Measurements from ENCODE around the gene WWOX.

The WWOX gene

DNA sequence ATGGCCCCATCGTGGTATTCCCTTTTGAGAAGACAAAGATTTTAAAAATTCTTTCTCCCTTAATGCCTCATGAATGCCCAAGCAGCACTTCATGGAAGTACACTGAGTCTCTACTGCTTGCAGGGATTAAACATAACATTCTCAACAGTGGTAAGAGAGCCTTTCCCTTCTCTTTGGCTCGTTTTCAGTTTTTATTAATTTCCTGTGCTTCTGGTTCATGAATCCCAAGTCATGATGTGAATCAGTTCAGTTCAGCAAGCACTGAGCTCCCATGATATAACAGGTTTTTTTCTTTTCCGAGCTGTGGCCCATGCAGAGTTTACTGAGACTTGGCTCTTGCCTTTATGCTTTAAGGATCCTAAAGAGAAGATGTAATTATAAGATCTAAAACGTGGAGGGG, 175.3 kb downstream of the WWOX start:
- Histone ChIP-seq H3K9me3 (ENCODE audit: control insufficient read depth in 2 of 2, low read length in 2 of 2) (no peaks in the 10 kb centered on the region), H3K36me3 (ENCODE audit: control insufficient read depth in 2 of 2, insufficient read depth in 2 of 2, low read length in 2 of 2) (no peaks in the 10 kb centered on the region), H3K27me3 (ENCODE audit: control insufficient read depth in 2 of 2, insufficient read depth in 2 of 2, low read length in 2 of 2) (no peaks in the 10 kb centered on the region), H3K4me3 (ENCODE audit: low read length in 2 of 2) (no peak overlapping the region), H3K4me1 (ENCODE audit: control insufficient read depth in 2 of 2, insufficient read depth in 2 of 2, low read length in 2 of 2) (no peaks in the 10 kb centered on the region), H3K9ac (ENCODE audit: low read depth in 1 of 2, low read length in 2 of 2) (no peak overlapping the region), H3K27ac (ENCODE audit: low read depth in 2 of 2, low read length in 2 of 2) (no peak overlapping the region)

GRCh38 chr16:78275420-78275819, 176.0 kb downstream of the WWOX start:
- Histone ChIP-seq H3K4me3 (ENCODE audit: low read length in 2 of 2) (no peak overlapping the region), H3K9me3 (ENCODE audit: control insufficient read depth in 2 of 2, low read length in 2 of 2) (no peaks in the 10 kb centered on the region), H3K36me3 (ENCODE audit: control insufficient read depth in 2 of 2, insufficient read depth in 2 of 2, low read length in 2 of 2) (no peaks in the 10 kb centered on the region), H3K27me3 (ENCODE audit: control insufficient read depth in 2 of 2, insufficient read depth in 2 of 2, low read length in 2 of 2) (no peaks in the 10 kb centered on the region), H3K27ac (ENCODE audit: low read depth in 2 of 2, low read length in 2 of 2) (no peak overlapping the region), H3K9ac (ENCODE audit: low read depth in 1 of 2, low read length in 2 of 2) (no peak overlapping the region), H3K4me1 (ENCODE audit: control insufficient read depth in 2 of 2, insufficient read depth in 2 of 2, low read length in 2 of 2) (no peaks in the 10 kb centered on the region)

GRCh38 chr16:78277321-78278055, 178.0 kb downstream of the WWOX start:
- Histone ChIP-seq H3K9ac (ENCODE audit: low read depth in 1 of 2, low read length in 2 of 2) (no peak overlapping the region), H3K27ac (ENCODE audit: low read depth in 2 of 2, low read length in 2 of 2) (no peak overlapping the region)

DNA sequence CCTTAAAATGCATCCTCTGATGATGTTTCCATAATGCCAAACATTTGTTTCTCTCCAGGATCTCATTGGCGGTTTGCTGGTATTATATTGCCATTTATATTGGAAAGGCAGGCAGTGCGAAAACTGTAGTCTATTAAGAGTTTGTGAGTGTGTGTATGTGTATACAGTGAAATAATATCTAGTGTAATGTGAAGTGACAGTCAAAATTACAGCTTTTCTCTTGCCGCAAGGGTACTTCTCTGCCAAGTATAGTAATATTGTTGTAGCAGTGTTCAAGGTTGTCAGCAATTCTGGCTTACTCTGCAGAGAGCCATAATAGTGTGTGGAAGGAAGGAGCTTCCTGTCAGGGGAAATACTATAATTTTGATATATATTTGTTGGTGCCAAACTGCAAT, 178.6 kb downstream of the WWOX start:
- Histone ChIP-seq H3K36me3 (ENCODE audit: control insufficient read depth in 2 of 2, insufficient read depth in 2 of 2, low read length in 2 of 2) (no peaks in the 10 kb centered on the region), H3K9ac (ENCODE audit: low read depth in 1 of 2, low read length in 2 of 2) (no peak overlapping the region), H3K4me3 (ENCODE audit: low read length in 2 of 2) (no peak overlapping the region), H3K4me1 (ENCODE audit: control insufficient read depth in 2 of 2, insufficient read depth in 2 of 2, low read length in 2 of 2) (no peaks in the 10 kb centered on the region), H3K9me3 (ENCODE audit: control insufficient read depth in 2 of 2, low read length in 2 of 2) (no peaks in the 10 kb centered on the region), H3K27ac (ENCODE audit: low read depth in 2 of 2, low read length in 2 of 2) (no peak overlapping the region), H3K27me3 (ENCODE audit: control insufficient read depth in 2 of 2, insufficient read depth in 2 of 2, low read length in 2 of 2) (no peaks in the 10 kb centered on the region)

More at GRCh38 chr16:78277321-78278055, 178.0 kb downstream of the WWOX start:
- no peak overlapping the region for H3K4me3 ChIP-seq (ENCODE audit: low read length in 2 of 2)
- no peaks in the 10 kb centered on the region for H3K36me3 ChIP-seq (ENCODE audit: control insufficient read depth in 2 of 2, insufficient read depth in 2 of 2, low read length in 2 of 2)
- H3K4me1 ChIP-seq (ENCODE audit: control insufficient read depth in 2 of 2, insufficient read depth in 2 of 2, low read length in 2 of 2) = no peaks in the 10 kb centered on the region
- H3K27me3 ChIP-seq (ENCODE audit: control insufficient read depth in 2 of 2, insufficient read depth in 2 of 2, low read length in 2 of 2) = no peaks in the 10 kb centered on the region
- H3K9me3 ChIP-seq (ENCODE audit: control insufficient read depth in 2 of 2, low read length in 2 of 2) = no peaks in the 10 kb centered on the region

DNA sequence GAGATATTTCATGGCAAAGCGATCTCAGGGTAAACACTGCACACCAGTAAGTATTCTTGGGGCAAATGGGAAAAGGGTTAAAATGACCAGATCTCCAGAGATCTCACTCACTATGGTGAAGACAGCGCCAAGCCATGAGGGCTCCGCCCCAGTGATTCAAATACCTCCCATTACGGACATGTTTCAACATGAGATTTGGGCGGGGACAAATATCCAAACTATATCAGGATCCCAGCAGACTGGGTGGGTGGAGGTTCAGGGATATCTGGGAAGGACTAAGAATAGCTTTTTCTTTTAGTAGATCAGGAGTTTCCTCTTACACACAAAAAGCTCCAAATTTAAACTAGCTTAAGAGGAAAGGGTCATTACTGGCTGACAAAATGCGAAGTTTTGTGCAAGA, 181.7 kb downstream of the WWOX start:
- no peak overlapping the region for H3K27ac ChIP-seq (ENCODE audit: low read depth in 2 of 2, low read length in 2 of 2)
- H3K9me3 ChIP-seq (ENCODE audit: control insufficient read depth in 2 of 2, low read length in 2 of 2) = no peaks in the 10 kb centered on the region
- no peaks in the 10 kb centered on the region for H3K4me1 ChIP-seq (ENCODE audit: control insufficient read depth in 2 of 2, insufficient read depth in 2 of 2, low read length in 2 of 2)
- H3K36me3 ChIP-seq (ENCODE audit: control insufficient read depth in 2 of 2, insufficient read depth in 2 of 2, low read length in 2 of 2) = no peaks in the 10 kb centered on the region
- H3K9ac ChIP-seq (ENCODE audit: low read depth in 1 of 2, low read length in 2 of 2) = no peak overlapping the region
- no peak overlapping the region for H3K4me3 ChIP-seq (ENCODE audit: low read length in 2 of 2)
- no peaks in the 10 kb centered on the region for H3K27me3 ChIP-seq (ENCODE audit: control insufficient read depth in 2 of 2, insufficient read depth in 2 of 2, low read length in 2 of 2)

DNA sequence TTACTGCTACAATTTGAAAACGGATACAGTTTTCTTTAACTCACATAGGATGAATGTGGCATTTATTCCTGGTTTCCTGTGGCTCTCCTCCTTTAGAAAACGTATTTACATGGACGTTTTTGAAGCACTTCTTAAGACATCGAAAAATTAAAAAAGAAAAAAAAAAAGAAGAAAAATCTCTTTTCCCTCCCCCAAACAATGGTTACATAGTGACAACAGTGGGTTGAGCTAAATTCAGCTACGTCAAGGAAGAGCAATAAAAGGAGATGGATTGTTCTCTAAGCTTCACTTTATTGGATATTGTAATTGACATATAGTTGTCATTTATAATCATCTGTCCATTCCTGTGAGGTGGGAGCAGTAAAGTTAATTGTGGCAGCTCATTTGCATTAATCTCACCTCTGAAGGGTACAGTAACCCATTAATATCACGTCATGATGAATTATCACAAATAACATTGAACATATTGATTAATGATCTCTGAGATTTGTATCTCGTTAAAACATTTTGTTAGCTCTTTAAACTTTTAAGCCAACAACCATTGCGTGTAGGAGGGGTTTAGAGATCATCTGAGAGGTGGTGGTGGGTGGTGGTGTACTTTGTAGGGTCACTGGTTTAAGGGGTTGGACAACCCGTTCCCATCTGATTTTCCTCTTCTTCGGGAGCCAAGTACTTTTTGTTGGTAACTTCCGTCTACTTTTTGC, 184.2 kb downstream of the WWOX start:
- Histone ChIP-seq H3K27me3 (ENCODE audit: control insufficient read depth in 2 of 2, insufficient read depth in 2 of 2, low read length in 2 of 2) (no peaks in the 10 kb centered on the region), H3K27ac (ENCODE audit: low read depth in 2 of 2, low read length in 2 of 2) (no peak overlapping the region)

GRCh38 chr16:78284326-78284725, 184.9 kb downstream of the WWOX start:
- H3K27ac ChIP-seq (ENCODE audit: low read depth in 2 of 2, low read length in 2 of 2) = no peak overlapping the region
- no peak overlapping the region for H3K4me3 ChIP-seq (ENCODE audit: low read length in 2 of 2)
- no peaks in the 10 kb centered on the region for H3K9me3 ChIP-seq (ENCODE audit: control insufficient read depth in 2 of 2, low read length in 2 of 2)
- no peaks in the 10 kb centered on the region for H3K36me3 ChIP-seq (ENCODE audit: control insufficient read depth in 2 of 2, insufficient read depth in 2 of 2, low read length in 2 of 2)
- no peaks in the 10 kb centered on the region for H3K27me3 ChIP-seq (ENCODE audit: control insufficient read depth in 2 of 2, insufficient read depth in 2 of 2, low read length in 2 of 2)
- H3K9ac ChIP-seq (ENCODE audit: low read depth in 1 of 2, low read length in 2 of 2) = no peak overlapping the region
- H3K4me1 ChIP-seq (ENCODE audit: control insufficient read depth in 2 of 2, insufficient read depth in 2 of 2, low read length in 2 of 2) = no peaks in the 10 kb centered on the region

More for the DNA sequence above, 184.2 kb downstream of the WWOX start:
- H3K9me3 ChIP-seq (ENCODE audit: control insufficient read depth in 2 of 2, low read length in 2 of 2) = no peaks in the 10 kb centered on the region
- H3K4me1 ChIP-seq (ENCODE audit: control insufficient read depth in 2 of 2, insufficient read depth in 2 of 2, low read length in 2 of 2) = no peaks in the 10 kb centered on the region
- no peak overlapping the region for H3K4me3 ChIP-seq (ENCODE audit: low read length in 2 of 2)
- H3K36me3 ChIP-seq (ENCODE audit: control insufficient read depth in 2 of 2, insufficient read depth in 2 of 2, low read length in 2 of 2) = no peaks in the 10 kb centered on the region
- H3K9ac ChIP-seq (ENCODE audit: low read depth in 1 of 2, low read length in 2 of 2) = no peak overlapping the region

- Histone ChIP-seq H3K9me3 (ENCODE audit: control insufficient read depth in 2 of 2, low read length in 2 of 2) (no peaks in the 10 kb centered on the region), H3K4me3 (ENCODE audit: low read length in 2 of 2) (no peak overlapping the region), H3K9ac (ENCODE audit: low read depth in 1 of 2, low read length in 2 of 2) (no peak overlapping the region), H3K4me1 (ENCODE audit: control insufficient read depth in 2 of 2, insufficient read depth in 2 of 2, low read length in 2 of 2) (no peaks in the 10 kb centered on the region), H3K27me3 (ENCODE audit: control insufficient read depth in 2 of 2, insufficient read depth in 2 of 2, low read length in 2 of 2) (no peaks in the 10 kb centered on the region), H3K27ac (ENCODE audit: low read depth in 2 of 2, low read length in 2 of 2) (no peak overlapping the region), H3K36me3 (ENCODE audit: control insufficient read depth in 2 of 2, insufficient read depth in 2 of 2, low read length in 2 of 2) (no peaks in the 10 kb centered on the region)
These were observed 185.5 kb downstream of the WWOX start for GRCh38 chr16:78284957-78285434.

DNA sequence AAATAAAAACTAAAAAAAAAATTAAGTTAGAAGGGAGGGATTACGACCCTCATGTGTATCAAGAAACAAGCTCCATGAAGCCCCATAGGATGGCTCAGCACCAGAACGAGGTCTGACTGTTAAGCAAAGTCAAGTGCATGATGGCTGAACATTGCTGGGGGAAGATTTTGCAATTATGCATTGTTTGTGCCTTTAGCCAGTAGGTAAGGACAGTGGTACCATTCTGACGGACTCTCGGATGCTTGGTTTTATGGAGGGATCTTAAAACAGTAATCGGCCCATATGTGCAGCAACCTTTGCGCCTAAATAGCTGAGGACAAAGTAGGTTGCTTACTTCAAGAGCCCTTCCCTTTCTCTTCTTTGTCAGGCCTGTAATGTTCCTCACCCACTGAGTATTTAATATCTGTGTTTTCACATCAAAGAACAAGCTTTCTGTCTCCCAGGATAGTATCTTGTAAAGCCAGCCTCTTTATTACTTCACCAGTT, 186.0 kb downstream of the WWOX start:
- H3K27ac ChIP-seq (ENCODE audit: low read depth in 2 of 2, low read length in 2 of 2) = no peak overlapping the region
- no peaks in the 10 kb centered on the region for H3K4me1 ChIP-seq (ENCODE audit: control insufficient read depth in 2 of 2, insufficient read depth in 2 of 2, low read length in 2 of 2)

DNA sequence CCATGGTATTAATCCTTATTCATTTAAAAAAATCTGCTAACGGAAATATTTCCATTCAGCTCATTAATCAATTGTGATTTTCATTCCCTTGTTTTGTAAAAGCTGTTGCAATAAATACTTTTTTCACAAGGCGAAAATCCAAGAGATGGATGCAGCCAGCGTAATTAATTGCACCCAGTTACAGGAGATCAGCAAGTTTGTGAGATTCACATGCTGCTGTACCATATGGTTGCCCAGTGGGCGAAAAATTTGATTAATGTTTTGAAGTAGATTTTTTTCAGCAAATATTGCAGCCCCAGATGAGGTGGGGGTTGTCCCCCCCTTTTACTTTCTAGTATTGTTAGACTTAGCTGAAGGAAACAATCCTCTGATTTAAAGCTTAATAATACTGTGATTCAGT, 186.6 kb downstream of the WWOX start:
- Histone ChIP-seq H3K36me3 (ENCODE audit: control insufficient read depth in 2 of 2, insufficient read depth in 2 of 2, low read length in 2 of 2) (no peaks in the 10 kb centered on the region), H3K27ac (ENCODE audit: low read depth in 2 of 2, low read length in 2 of 2) (no peak overlapping the region), H3K27me3 (ENCODE audit: control insufficient read depth in 2 of 2, insufficient read depth in 2 of 2, low read length in 2 of 2) (no peaks in the 10 kb centered on the region), H3K9me3 (ENCODE audit: control insufficient read depth in 2 of 2, low read length in 2 of 2) (no peaks in the 10 kb centered on the region), H3K9ac (ENCODE audit: low read depth in 1 of 2, low read length in 2 of 2) (no peak overlapping the region), H3K4me3 (ENCODE audit: low read length in 2 of 2) (no peak overlapping the region), H3K4me1 (ENCODE audit: control insufficient read depth in 2 of 2, insufficient read depth in 2 of 2, low read length in 2 of 2) (no peaks in the 10 kb centered on the region)

More for the DNA sequence above, 186.0 kb downstream of the WWOX start:
- no peaks in the 10 kb centered on the region for H3K36me3 ChIP-seq (ENCODE audit: control insufficient read depth in 2 of 2, insufficient read depth in 2 of 2, low read length in 2 of 2)
- H3K9ac ChIP-seq (ENCODE audit: low read depth in 1 of 2, low read length in 2 of 2) = no peak overlapping the region
- H3K9me3 ChIP-seq (ENCODE audit: control insufficient read depth in 2 of 2, low read length in 2 of 2) = no peaks in the 10 kb centered on the region
- H3K4me3 ChIP-seq (ENCODE audit: low read length in 2 of 2) = no peak overlapping the region
- no peaks in the 10 kb centered on the region for H3K27me3 ChIP-seq (ENCODE audit: control insufficient read depth in 2 of 2, insufficient read depth in 2 of 2, low read length in 2 of 2)

All from mucosa of rectum (tissue), 2 donors.